Mucosa of gallbladder (tissue), 1 donor: ENCODE results near the gene ALPI. TPM values are rescaled to one million over a fixed set of nuclear protein-coding genes. Genes with fewer than 3 reads are reported as not detected.
"Not testable (repeated sequence)": the region's sequence is repeated elsewhere in the genome, so short reads cannot be mapped to it uniquely, and the experiment has no call there.

Source experiments
- DNase-seq: peaks from one replicate; pipeline ENCODE4 v3.0.0-alpha.2; 2020; ENCODE audit warnings: low spot score
- total RNA-seq: library from RNA; stranded (reverse); gene quantifications from one replicate; pipeline ENCODE4 v1.2.1, GENCODE V29; 2021
- donor health status: DM: no; HTN: no; CAD: no.

Gene ALPI
- 1.0 TPM for total RNA-seq

- peak; percentile 52 for DNase-seq
Measured at GRCh38 chr2:232455426-232456255, at the start of gene ALPI. Gene ALPI (plus strand): TSS chr2:232456153. CDS start chr2:232456200, 47 bp downstream.

DNA sequence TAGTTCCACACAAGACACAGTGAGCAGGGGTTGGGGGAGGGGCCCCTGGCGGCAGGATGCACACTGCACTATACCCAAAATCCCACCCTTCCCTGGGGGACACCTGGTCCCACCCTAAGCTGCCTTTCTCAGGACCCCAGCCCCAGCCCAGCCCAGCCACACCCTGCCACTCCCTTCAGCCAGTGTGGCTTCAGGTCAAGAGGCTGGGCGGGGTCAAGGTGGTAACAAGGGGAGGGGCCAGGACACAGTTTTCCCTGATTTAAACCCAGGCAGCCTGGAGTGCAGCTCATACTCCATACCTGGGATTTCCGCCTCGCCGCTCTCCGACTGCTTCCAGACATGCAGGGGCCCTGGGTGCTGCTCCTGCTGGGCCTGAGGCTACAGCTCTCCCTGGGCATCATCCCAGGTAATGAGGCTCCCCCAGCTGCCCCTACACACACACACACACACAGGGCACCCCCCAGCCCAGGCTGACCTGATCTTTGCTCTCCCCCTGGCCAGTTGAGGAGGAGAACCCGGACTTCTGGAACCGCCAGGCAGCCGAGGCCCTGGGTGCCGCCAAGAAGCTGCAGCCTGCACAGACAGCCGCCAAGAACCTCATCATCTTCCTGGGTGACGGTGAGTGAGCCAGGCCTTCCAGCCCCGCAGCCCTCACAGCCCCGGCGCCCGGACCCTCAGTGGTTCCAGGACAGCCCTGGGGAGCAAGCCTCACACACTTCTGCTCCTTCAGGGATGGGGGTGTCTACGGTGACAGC, 49.2 kb upstream of the ALPI start, which contains the start of gene ALPG:
TSS of gene ALPG (plus strand) at position 289 of the 755 bp plus-strand sequence. CDS start at position 340, 51 bp downstream.
- DNase-seq = no peak

DNA sequence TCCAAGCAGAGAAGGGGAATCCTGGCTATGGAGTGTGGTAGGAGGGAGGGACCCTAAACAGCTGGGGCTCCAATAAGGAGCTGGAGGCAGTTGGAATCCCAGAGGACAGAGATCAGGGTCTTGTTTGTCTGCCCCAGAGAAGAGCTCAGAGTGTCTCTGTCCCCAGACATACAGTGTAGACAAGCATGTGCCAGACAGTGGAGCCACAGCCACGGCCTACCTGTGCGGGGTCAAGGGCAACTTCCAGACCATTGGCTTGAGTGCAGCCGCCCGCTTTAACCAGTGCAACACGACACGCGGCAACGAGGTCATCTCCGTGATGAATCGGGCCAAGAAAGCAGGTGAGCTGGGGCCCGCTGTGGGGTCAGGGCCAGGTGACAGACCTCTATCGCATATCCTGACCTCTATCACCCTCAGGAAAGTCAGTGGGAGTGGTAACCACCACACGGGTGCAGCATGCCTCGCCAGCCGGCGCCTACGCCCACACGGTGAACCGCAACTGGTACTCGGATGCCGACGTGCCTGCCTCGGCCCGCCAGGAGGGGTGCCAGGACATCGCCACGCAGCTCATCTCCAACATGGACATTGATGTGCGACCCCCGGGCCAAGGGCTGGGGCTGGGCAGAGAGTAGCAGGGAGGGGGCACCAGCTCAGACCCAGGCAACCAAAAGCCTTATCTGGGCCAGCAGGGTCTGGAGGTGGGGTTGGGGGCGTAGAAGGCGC, 48.4 kb upstream of the ALPI start:
- DNase-seq = not testable (repeated sequence)

GRCh38 chr2:232408269-232408668, 47.7 kb upstream of the ALPI start:
- not testable (repeated sequence) for DNase-seq

- not testable (repeated sequence) for DNase-seq
Measured at GRCh38 chr2:232409617-232410016, 46.3 kb upstream of the ALPI start.

- DNase-seq = no peak
Measured at GRCh38 chr2:232410238-232410900, 45.6 kb upstream of the ALPI start.

DNA sequence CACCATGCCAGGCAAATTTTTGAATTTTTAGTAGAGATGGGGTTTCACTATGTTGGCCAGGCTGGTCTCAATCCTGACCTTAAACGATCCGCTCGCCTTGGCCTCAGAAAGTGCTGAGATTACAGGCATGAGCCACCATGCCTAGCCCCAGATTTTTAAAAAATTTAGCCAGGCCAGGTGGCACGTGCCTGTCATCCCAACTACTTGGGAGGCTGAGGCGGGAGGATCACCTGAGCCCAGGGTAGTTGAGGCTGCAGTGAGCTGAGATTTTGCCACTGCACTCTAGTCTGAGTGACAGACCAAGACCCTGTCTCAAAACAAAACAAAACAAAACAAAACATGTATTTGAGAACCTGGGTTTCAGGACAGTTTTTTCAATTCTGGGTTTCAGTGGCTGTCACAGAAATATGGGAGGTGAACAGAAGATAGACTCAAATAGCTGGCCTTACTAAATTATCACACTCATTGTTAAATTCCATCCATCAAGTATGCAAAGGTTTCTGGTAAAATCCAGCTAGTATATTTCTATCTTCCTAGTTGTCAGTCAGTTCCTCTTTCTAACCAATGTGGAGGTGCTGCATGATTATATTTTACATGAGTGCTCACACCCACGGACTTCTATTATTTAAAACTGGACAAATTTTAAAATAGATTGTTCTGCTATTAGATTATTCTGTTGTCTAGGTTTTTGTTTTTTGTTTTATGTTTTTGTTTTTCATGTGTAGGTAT, 43.9 kb upstream of the ALPI start:
- DNase-seq = no peak

DNA sequence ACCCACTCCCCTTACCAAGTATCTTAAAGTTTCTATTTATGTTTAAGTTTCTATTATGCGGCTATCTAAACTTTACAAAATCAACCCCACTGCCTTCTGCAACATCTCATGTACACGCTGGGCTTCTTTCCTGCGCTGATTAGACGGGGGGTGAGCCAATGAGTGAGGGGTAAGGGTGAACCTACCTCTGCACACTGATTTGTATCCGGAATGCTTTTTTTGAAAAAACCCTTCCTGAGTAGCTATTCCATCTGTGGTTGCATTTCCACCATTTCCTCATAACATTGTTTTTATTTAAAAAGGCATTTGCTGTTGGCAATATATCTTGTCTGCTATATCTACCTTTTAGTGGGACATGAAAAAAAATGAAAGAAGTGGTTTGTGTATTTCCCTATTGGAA, 43.0 kb upstream of the ALPI start:
- DNase-seq = no peak

- DNase-seq = no peak
Measured at GRCh38 chr2:232415138-232415690, 40.7 kb upstream of the ALPI start.

DNA sequence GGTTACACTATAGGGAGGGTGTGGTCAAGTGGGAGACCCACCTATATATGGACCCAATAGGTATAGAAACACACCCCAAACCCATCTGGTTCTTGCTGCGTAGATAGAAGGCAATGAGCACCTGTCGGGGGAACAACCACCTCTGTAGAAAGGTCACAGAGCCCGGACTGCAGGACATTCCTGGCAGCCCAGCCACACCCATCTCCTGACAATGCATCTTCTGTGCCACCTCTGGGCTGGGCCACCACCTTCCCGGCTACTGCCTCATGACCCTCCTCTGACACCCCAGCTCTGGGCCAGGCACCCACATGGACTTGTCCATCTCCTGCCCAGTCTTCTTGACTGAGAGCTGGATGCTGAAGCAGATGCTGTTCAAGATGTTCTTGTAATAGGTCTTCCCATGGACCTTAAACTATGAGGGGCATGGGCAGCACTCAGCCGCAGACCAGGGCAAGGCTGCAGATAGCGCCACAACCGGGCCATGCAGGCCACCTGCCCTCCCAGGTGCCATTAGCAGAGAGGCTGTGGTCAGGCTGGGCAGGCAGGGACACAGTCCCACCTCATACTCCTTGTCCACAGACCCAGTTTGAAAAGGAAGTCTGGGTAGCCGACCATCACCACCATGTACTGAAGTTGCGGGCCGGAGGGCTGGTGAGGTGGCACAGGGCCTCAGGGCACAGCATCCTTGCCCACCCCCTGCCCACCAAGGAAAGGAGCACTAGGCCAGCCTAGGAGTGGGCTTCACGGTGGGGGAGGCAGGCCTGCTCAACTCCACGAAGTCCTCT, 40.0 kb upstream of the ALPI start:
- no peak for DNase-seq

DNA sequence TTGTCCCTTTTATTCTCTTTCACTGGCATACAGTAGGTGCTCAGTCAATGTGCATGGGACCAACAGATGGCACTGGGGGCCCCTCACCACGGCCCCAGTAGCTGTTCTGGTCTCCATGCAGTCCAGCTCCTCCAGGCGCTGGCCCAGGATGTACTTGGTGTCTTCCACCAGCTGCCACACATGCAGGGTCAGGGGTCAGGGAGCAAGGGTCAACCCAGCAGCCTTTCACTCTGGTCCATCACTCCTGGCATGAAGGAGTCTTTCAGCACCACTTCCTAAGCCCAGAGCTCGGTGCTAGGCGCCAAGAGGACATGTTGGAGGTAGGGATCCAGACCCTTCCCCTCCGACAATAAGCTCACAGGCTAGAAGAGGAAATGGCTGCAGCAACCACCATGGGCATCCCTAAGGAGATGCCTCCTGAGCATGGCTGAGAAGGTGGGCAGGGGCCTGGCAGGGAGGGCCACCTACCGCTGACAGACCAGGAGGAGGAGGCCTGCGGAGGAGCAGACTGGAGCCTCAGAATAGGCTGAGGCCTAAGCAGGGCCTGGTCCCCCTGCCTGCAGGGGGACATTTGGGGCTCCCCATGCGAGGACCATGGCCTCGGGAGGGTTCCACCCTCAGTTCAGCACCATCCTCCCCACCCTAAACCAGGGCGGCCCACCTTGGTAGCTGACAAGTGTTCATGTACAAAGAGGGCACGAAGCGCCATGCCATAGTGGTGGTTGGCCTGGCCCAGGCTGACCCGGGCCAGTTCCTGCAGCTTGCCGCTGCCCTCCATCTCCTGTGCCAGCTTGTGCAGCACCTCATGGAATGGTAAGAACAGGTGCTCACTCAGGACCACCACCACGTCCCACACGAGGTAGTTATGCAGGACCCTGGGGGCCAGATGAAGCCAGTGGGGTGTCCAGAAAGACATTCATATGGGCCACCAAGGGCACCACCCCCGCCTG, 39.2 kb upstream of the ALPI start:
- DNase-seq = no peak

DNA sequence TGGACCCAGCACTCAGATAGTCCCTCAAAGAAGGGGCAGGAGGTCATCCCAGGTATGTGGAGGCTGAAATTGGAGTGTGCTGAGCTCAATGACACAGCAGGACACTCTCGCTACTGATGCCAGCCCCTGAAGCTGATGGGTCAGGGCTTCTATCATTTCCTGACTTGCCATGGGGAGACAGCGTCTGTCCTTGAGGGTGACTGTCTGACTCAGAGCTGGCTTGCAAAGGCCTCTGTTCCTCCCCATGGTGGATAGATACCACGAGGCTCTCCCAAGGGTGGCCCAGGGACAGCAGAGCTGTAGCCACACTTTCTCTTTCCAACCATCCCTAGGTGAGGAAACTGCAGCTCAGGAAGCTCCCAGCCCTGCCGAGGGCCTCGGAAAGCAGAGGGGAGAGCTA, 38.5 kb upstream of the ALPI start:
- no peak for DNase-seq

- DNase-seq = no peak
Measured at GRCh38 chr2:232418056-232418455, 37.9 kb upstream of the ALPI start.

- DNase-seq = no peak
Measured at GRCh38 chr2:232418466-232419244, 37.3 kb upstream of the ALPI start.

- DNase-seq = no peak
Measured at GRCh38 chr2:232419245-232420072, 36.5 kb upstream of the ALPI start.

- DNase-seq = no peak
Measured at GRCh38 chr2:232420073-232420454, 35.9 kb upstream of the ALPI start.
